Natural killer cell (primary cell): ENCODE measurements around the gene ZNF503. TPM values are rescaled to one million over a fixed set of nuclear protein-coding genes. Genes with fewer than 3 reads are reported as not detected.

Source experiments
- ATAC-seq, 3 donors: fragments of 150-1000 bp in 2 of 3; fragments of 200-7000 bp in 1 of 3; cut with Tn5 transposase; 1 replicate in 1 of 3; 2 replicates in 2 of 3; pipeline ENCODE4 v1.10.0; 2021; ENCODE audit warnings: mild to moderate bottlenecking in 2 of 3, moderate library complexity in 2 of 3
- DNase-seq, 2 donors: peaks; one replicate each; pipeline versions ENCODE4 v3.0.0 to v3.0.0-alpha.2; 2013 to 2021; ENCODE audit warnings: mixed read lengths in 1 of 2
- H3K27ac ChIP-seq: one replicate; pipeline ENCODE4 v1.5.1; 2013; ENCODE audit warnings: mild to moderate bottlenecking, low read length
- H3K27me3 ChIP-seq: one replicate; pipeline ENCODE4 v1.6.1; 2013; ENCODE audit warnings: low read length; ENCODE audit not compliant: control insufficient read depth, insufficient read depth
- H3K36me3 ChIP-seq: one replicate; pipeline ENCODE4 v1.6.1; 2013; ENCODE audit warnings: low read length; ENCODE audit not compliant: control insufficient read depth, insufficient read depth
- H3K4me1 ChIP-seq: one replicate; pipeline ENCODE4 v1.6.1; 2013; ENCODE audit warnings: low read length; ENCODE audit not compliant: control insufficient read depth, insufficient read depth
- H3K4me3 ChIP-seq: one replicate; pipeline ENCODE4 v1.5.1; 2013; ENCODE audit warnings: low read length
- H3K9me3 ChIP-seq: one replicate; pipeline ENCODE4 v1.6.1; 2013; ENCODE audit warnings: low read length; ENCODE audit not compliant: control insufficient read depth, insufficient read depth
- H3K27ac Mint-ChIP-seq, 2 donors: one replicate each; pipeline ENCODE4 v1.8.0; 2022; ENCODE audit warnings: mild to moderate bottlenecking in 2 of 2, mixed read lengths in 2 of 2, moderate library complexity in 1 of 2
- H3K27me3 Mint-ChIP-seq, 2 donors: one replicate each; pipeline ENCODE4 v1.8.0; 2022; ENCODE audit warnings: low read depth in 2 of 2, mixed read lengths in 2 of 2
- H3K36me3 Mint-ChIP-seq: one replicate; pipeline ENCODE4 v1.8.0; 2022; ENCODE audit warnings: mixed read lengths
- H3K4me1 Mint-ChIP-seq, 2 donors: one replicate each; pipeline ENCODE4 v1.8.0; 2022; ENCODE audit warnings: mixed read lengths in 2 of 2
- H3K4me3 Mint-ChIP-seq: one replicate; pipeline ENCODE4 v1.8.0; 2022; ENCODE audit warnings: mild to moderate bottlenecking, moderate library complexity, mixed read lengths
- H3K9me3 Mint-ChIP-seq, 2 donors: one replicate each; pipeline ENCODE4 v1.8.0; 2022; ENCODE audit warnings: mixed read lengths in 2 of 2
- WGBS: methylation state at CpG from one replicate; pipeline ENCODE4 v1.1.7; 2013; ENCODE audit warnings: missing lambda C conversion rate; ENCODE audit not compliant: insufficient coverage; 5-methylcytosine and 5-hydroxymethylcytosine counted together
- intact Hi-C: fragments of 100-400 bp; cut with micrococcal nuclease; formaldehyde crosslinking; loops from one replicate; pipeline ENCODE4 v1.14.2; 2022
- total RNA-seq, 4 donors: library from RNA; stranded (reverse); fragments of 120-200 nt in 1 of 4; gene quantifications; one replicate each; pipeline versions ENCODE4 v1.2.3 to v1.2.4, GENCODE V29; 2013 to 2022
- TF ChIP-seq, protein P1 (sequence below): fragments of 200-600 bp; IDR thresholded peaks from one replicate; pipeline ENCODE4 v1.8.0; 2022; ENCODE audit warnings: antibody characterized with exemption

ZNF503 gene
- total RNA-seq, 3 donors from 2014 or later (not counting 1 experiment from before 2014, with no cell fraction given), result 0.27 to 1.2 (median 0.73) TPM

DNA sequence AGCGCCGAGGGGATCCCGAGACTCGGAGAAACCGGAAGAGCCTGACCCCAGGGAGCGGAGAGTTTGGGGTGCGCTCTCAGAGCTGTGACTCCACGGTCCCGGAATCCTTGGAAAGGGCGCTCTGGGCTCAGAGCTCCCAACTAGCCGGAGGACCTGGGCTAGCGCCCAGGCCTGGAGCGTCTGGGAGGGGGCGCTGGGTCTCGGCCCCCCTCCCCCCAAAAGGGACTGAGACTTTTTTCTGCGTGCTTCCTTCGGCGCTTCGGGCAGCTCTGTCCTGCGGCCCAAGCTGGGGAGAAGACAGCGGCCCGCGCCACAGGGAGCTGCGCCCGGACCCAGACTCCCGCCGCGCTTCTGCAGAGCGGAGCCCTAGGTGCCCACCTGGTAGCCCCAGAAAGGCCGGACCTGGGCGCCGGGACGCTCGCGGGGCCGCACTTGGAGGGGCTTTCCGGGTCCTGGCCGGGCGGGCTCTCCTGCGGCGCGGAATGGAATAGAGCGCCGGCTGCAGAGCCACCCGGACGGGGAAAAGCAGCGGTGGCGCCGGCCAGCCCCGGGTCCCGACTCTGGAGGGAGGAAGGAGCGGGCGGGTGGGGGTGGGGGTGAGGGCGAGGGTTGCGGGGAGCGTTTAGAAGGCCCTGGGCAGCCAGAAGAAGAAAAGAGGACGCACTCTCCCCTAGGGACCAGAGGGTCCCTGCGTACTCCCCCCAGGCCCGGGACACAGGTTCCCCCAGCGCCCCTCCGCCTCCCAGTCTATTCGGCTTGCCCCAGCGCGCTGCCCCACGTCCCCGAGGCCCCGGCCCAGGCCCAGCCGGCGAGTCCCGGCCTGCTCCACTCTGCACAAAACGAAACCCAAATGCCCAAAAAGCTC is 4.7 kb downstream of the ZNF503 start:
- peaks cover 10 to 21% of the 10 kb centered on the region in 2 donors for H3K4me1 Mint-ChIP-seq
- no peaks in the 10 kb centered on the region for H3K36me3 Mint-ChIP-seq
- no peak overlapping the region for H3K4me3 Mint-ChIP-seq
- ATAC-seq, result no peak
- H3K4me3 ChIP-seq, result no peak overlapping the region
- TF ChIP-seq, protein P1, sequence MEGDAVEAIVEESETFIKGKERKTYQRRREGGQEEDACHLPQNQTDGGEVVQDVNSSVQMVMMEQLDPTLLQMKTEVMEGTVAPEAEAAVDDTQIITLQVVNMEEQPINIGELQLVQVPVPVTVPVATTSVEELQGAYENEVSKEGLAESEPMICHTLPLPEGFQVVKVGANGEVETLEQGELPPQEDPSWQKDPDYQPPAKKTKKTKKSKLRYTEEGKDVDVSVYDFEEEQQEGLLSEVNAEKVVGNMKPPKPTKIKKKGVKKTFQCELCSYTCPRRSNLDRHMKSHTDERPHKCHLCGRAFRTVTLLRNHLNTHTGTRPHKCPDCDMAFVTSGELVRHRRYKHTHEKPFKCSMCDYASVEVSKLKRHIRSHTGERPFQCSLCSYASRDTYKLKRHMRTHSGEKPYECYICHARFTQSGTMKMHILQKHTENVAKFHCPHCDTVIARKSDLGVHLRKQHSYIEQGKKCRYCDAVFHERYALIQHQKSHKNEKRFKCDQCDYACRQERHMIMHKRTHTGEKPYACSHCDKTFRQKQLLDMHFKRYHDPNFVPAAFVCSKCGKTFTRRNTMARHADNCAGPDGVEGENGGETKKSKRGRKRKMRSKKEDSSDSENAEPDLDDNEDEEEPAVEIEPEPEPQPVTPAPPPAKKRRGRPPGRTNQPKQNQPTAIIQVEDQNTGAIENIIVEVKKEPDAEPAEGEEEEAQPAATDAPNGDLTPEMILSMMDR, result no peak
- H3K27me3 ChIP-seq, result peaks cover 40% of the 10 kb centered on the region
- no peaks in the 10 kb centered on the region for H3K9me3 ChIP-seq
- H3K36me3 ChIP-seq, result no peaks in the 10 kb centered on the region
- peaks cover 33 to 34% of the 10 kb centered on the region in 2 donors for H3K27me3 Mint-ChIP-seq
- intact Hi-C loops, result no loop called here
- no peak overlapping the region for H3K27ac Mint-ChIP-seq
- WGBS, result 16% methylated on average over 70 of the region's 71 CpGs
- no peak for DNase-seq
- H3K4me1 ChIP-seq, result peaks cover 33% of the 10 kb centered on the region
- H3K27ac ChIP-seq, result no peak overlapping the region
- no peaks in the 10 kb centered on the region for H3K9me3 Mint-ChIP-seq

DNA sequence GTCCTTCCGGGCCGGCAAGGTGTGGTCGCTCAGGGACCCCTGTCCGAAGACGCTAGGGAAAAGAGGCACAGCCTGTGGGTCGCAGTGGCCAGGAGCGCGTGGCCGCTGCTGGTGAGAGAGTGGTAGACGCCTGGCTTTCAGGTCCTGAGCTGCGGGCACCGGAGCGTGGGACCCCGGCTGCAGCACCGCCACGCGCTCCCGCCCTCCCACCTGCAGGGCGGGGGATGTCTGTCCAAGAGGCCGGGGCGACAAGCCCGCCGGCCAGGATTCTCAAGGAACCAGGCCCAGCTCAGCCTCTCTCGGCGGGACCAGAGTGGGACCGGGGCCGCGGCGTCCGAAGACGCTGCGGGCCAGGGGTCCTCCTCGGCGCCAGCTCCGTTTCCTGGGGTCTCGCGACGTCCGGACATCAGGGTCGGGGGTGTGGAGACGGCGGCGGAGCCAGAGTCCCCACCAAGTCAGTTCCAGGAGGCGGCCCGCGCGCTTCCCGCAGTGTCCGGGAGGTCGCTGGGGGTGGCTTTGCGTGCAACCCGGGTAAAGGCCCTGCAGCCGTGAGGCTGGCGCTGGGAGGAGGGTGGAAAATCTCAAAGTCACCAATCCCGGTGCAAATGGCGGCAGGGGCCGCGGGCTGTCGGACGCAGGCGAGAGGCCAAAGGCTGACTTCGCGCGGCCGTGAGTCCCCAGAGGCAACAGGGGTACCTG is 5.5 kb downstream of the ZNF503 start:
- TF ChIP-seq, protein P1, result no peak
- Histone ChIP-seq H3K4me3 (no peak overlapping the region), H3K9me3 (no peaks in the 10 kb centered on the region), H3K27me3 (peaks cover 37% of the 10 kb centered on the region), H3K36me3 (no peaks in the 10 kb centered on the region), H3K4me1 (peaks cover 30% of the 10 kb centered on the region), H3K27ac (no peak overlapping the region)
- Mint-ChIP-seq H3K27ac (no peak overlapping the region), H3K27me3 (peaks cover 37 to 39% of the 10 kb centered on the region in 2 donors), H3K4me3 (no peak overlapping the region), H3K36me3 (no peaks in the 10 kb centered on the region), H3K9me3 (no peaks in the 10 kb centered on the region), H3K4me1 (peaks cover 9 to 18% of the 10 kb centered on the region in 2 donors)
- DNase-seq (no peak), ATAC-seq (no peak)
- intact Hi-C loops, result no loop called here
- 15% methylated on average over 65 of the region's 65 CpGs for WGBS

DNA sequence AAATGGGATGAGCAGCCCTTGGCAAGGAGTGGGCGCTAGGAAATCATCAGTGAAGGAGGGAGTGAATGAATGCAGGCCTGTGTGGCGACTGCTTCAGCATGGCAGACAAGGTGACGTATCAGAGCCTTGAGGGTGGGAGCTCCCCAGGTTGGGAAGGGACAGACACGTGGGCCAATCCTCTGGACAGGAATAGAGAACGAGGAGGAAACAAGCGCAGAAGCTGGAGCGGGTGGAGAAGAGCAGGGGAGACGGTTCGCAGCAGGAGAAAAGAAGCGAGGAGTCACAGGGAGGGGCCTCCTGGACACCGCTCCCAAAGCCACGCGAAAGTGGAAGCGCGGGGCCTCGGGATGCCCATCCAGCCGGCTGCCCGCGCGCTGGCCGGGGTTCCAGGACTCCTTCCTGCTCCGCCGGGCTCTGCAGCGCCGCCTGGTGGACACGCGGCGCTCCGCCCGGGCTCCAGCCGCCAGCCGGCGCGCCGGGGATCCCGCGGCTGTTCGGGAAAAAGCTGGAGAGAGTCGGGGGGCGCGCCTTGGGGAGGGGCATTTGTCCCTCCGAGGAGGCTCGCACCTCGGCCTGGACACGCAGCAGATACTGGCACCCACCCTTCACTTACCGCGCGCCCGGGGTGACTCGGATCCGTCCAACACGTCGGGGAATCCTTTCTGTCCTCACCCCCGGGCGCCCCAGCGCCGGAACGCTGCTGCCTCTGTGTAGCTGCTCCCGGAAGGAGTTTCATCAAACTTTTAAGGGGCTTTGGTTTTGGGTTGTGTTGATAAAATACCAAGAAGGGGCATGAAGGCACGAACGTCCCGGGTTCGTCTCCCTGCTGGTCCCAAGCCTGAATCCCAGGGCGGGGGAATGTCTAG is 6.3 kb downstream of the ZNF503 start:
- TF ChIP-seq, protein P1, result peak; percentile 49
- no peaks in the 10 kb centered on the region for H3K9me3 Mint-ChIP-seq
- WGBS, result 22% methylated on average over 64 of the region's 64 CpGs
- H3K4me1 Mint-ChIP-seq, result peaks cover 9 to 10% of the 10 kb centered on the region in 2 donors
- H3K4me3 Mint-ChIP-seq, result no peak overlapping the region
- Histone ChIP-seq H3K4me1 (peaks cover 23% of the 10 kb centered on the region), H3K9me3 (no peaks in the 10 kb centered on the region), H3K4me3 (no peak overlapping the region), H3K36me3 (no peaks in the 10 kb centered on the region), H3K27ac (no peak overlapping the region), H3K27me3 (peaks cover 29% of the 10 kb centered on the region)
- ATAC-seq (peak in 1 of 3 donors; percentile 42), DNase-seq (peak in 1 of 2 donors; percentile 25)
- no peaks in the 10 kb centered on the region for H3K36me3 Mint-ChIP-seq
- H3K27me3 Mint-ChIP-seq, result peaks cover 41 to 46% of the 10 kb centered on the region in 2 donors
- H3K27ac Mint-ChIP-seq, result no peak overlapping the region
- intact Hi-C loops, result no loop called here
